ENCODE measurements around the gene ENTPD6.
"Not testable (repeated sequence)": the region's sequence is repeated elsewhere in the genome, so short reads cannot be mapped to it uniquely, and the experiment has no call there.

GRCh38 chr20:25240851-25241658, 45.5 kb downstream of the ENTPD6 start:
- not testable (repeated sequence) for TF ChIP-seq EP300, CTCF (IDR thresholded peaks at IDR 0.05)

All from ovary (tissue), 3 donors.